ENCODE data around the gene PRKG2.

DNA sequence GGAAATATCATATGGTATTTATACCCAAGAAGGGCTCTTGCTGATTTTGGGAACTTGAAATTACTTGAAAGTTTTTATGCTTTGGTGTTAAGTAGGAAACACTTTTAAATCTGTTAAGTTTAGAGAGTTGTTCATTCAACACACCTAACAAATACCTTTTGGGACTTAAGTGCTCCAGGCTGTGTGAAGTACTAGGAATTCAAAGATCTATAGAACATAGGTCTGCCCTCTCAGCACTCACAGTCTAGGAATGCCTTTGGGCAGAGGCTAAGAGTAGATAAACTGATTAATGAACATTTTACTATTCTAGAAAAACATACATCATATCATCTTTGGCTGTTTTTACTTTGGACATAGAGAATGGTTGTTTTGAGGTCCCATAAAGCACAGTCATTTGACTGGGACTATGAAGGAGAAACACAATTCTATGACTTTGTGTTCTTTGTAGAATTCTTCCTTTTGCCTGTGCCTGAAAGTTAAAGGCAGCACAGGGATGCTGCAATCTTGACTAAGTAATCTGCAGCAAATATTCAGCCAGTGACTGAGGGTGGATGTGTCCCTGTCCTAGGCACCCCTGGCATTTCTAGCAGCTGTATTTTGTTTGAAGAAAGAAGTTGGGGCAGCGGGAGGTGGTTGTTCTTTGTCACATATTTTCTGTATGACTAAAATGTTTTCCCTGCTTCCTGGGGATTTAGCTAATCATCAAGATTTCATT is 176.2 kb downstream of the PRKG2 start:
- TF ChIP-seq CTCF (IDR thresholded peaks at IDR 0.05): no peak
- TF ChIP-seq POLR2AphosphoS5 (IDR thresholded peaks at IDR 0.05; ENCODE audit: low read depth, low read length): no peak
- no peak for TF ChIP-seq TCF7L2 (IDR thresholded peaks at IDR 0.05; ENCODE audit: low read depth, low read length)
